ENCODE measurements around the gene LRRC8C. TPM values are rescaled to one million over a fixed set of nuclear protein-coding genes. Genes with fewer than 3 reads are reported as not detected.

Gene LRRC8C
- total RNA-seq, 2 donors from 2014 or later: 2.5 to 5.5 TPM

- Mint-ChIP-seq H3K36me3 (ENCODE audit: low read depth) (no peaks in the 10 kb centered on the region), H3K9me3 (no peaks in the 10 kb centered on the region), H3K27ac (no peak overlapping the region), H3K4me3 (no peak overlapping the region), H3K27me3 (ENCODE audit: insufficient read depth) (peaks cover 42% of the 10 kb centered on the region), H3K4me1 (peaks cover 27% of the 10 kb centered on the region)
- no peak for TF ChIP-seq CTCF (conservative IDR thresholded peaks at IDR 0.05)
- DNase-seq: no peak
- WGBS, 2 experiments (ENCODE audit: insufficient coverage in 1 of 2, insufficient read length in 1 of 2): 78 to 94% methylated on average over 1 to 2 of the region's 2 CpGs
- peaks cover 19% of the 10 kb centered on the region for H3K4me1 ChIP-seq (ENCODE audit: control insufficient read depth, insufficient read depth, low read length)
- H3K36me3 ChIP-seq (ENCODE audit: control insufficient read depth, insufficient read depth, low read length): no peaks in the 10 kb centered on the region
- no peak overlapping the region for H3K9ac ChIP-seq (ENCODE audit: extremely low read depth, low read length, poor library complexity, severe bottlenecking)
- peaks cover 23% of the 10 kb centered on the region for H3K27me3 ChIP-seq (ENCODE audit: control insufficient read depth, insufficient read depth, low read length, poor library complexity, severe bottlenecking)
- no peak overlapping the region for H3K4me3 ChIP-seq (ENCODE audit: low read length)
- H3K9me3 ChIP-seq (ENCODE audit: control insufficient read depth, low read length): no peaks in the 10 kb centered on the region
- no peak overlapping the region for H3K27ac ChIP-seq (ENCODE audit: low read depth, low read length)
These were observed 126.1 kb downstream of the LRRC8C start for GRCh38 chr1:89759036-89759435.

GRCh38 chr1:89760496-89760895, 127.6 kb downstream of the LRRC8C start:
- Histone ChIP-seq H3K27me3 (ENCODE audit: control insufficient read depth, insufficient read depth, low read length, poor library complexity, severe bottlenecking) (peaks cover 34% of the 10 kb centered on the region), H3K27ac (ENCODE audit: low read depth, low read length) (no peak overlapping the region), H3K9ac (ENCODE audit: extremely low read depth, low read length, poor library complexity, severe bottlenecking) (no peak overlapping the region), H3K4me3 (ENCODE audit: low read length) (no peak overlapping the region), H3K36me3 (ENCODE audit: control insufficient read depth, insufficient read depth, low read length) (no peaks in the 10 kb centered on the region), H3K9me3 (ENCODE audit: control insufficient read depth, low read length) (no peaks in the 10 kb centered on the region), H3K4me1 (ENCODE audit: control insufficient read depth, insufficient read depth, low read length) (peaks cover 19% of the 10 kb centered on the region)
- no peak for TF ChIP-seq CTCF (conservative IDR thresholded peaks at IDR 0.05)
- Mint-ChIP-seq H3K4me1 (peaks cover 25% of the 10 kb centered on the region), H3K36me3 (ENCODE audit: low read depth) (no peaks in the 10 kb centered on the region), H3K27me3 (ENCODE audit: insufficient read depth) (peaks cover 42% of the 10 kb centered on the region), H3K27ac (no peak overlapping the region), H3K4me3 (no peak overlapping the region), H3K9me3 (no peaks in the 10 kb centered on the region)
- WGBS, 2 experiments (ENCODE audit: insufficient coverage in 1 of 2, insufficient read length in 1 of 2): 66 to 94% methylated on average over 2 to 3 of the region's 3 CpGs
- DNase-seq: no peak

- no peak overlapping the region for H3K9ac ChIP-seq (ENCODE audit: extremely low read depth, low read length, poor library complexity, severe bottlenecking)
- no peak for TF ChIP-seq CTCF (conservative IDR thresholded peaks at IDR 0.05)
- WGBS, 2 experiments (ENCODE audit: insufficient coverage in 1 of 2, insufficient read length in 1 of 2): 80% methylated on average over 1 of the region's 1 CpG; no CpG with 5 or more reads in 1 of the 2 experiments
- Mint-ChIP-seq H3K9me3 (no peaks in the 10 kb centered on the region), H3K27ac (no peak overlapping the region), H3K4me3 (no peak overlapping the region), H3K4me1 (peaks cover 25% of the 10 kb centered on the region), H3K36me3 (ENCODE audit: low read depth) (no peaks in the 10 kb centered on the region), H3K27me3 (ENCODE audit: insufficient read depth) (peaks cover 49% of the 10 kb centered on the region)
- peaks cover 19% of the 10 kb centered on the region for H3K4me1 ChIP-seq (ENCODE audit: control insufficient read depth, insufficient read depth, low read length)
- peaks cover 40% of the 10 kb centered on the region for H3K27me3 ChIP-seq (ENCODE audit: control insufficient read depth, insufficient read depth, low read length, poor library complexity, severe bottlenecking)
- no peak for DNase-seq
- no peaks in the 10 kb centered on the region for H3K9me3 ChIP-seq (ENCODE audit: control insufficient read depth, low read length)
- no peak overlapping the region for H3K27ac ChIP-seq (ENCODE audit: low read depth, low read length)
- no peaks in the 10 kb centered on the region for H3K36me3 ChIP-seq (ENCODE audit: control insufficient read depth, insufficient read depth, low read length)
- H3K4me3 ChIP-seq (ENCODE audit: low read length): no peak overlapping the region
These were observed 128.4 kb downstream of the LRRC8C start for GRCh38 chr1:89761338-89761737.
